K562 (cell line): ENCODE results near the gene UNC13C. TPM values are rescaled to one million over a fixed set of nuclear protein-coding genes. Genes with fewer than 3 reads are reported as not detected.

Experiments used
- ATAC-seq: fragments of 200-7000 bp; cut with Tn5 transposase; 3 replicates; pipeline ENCODE4 v1.9.1; 2020; ENCODE audit warnings: moderate library complexity
- BruUV-seq: library from RNA; stranded (reverse); fragments of 400-500 nt; replicated peaks from 2 replicates; lab custom pipeline; 2021; lab: Mats Ljungman, UMichigan
- CTCF ChIA-PET: fragments of 300-600 bp; formaldehyde crosslinking; extraction: SDS; loops from one replicate; lab custom pipeline; 2021; ENCODE audit warnings: low intra/inter-chr PET ratio; lab: Yijun Ruan, JAX
- POLR2A ChIA-PET: fragments of 300-600, 350-650 bp; sonication (Branson Sonifier 250); formaldehyde crosslinking; extraction: SDS; loops from one replicate; lab custom pipeline; 2021; ENCODE audit warnings: antibody characterized with exemption, inconsistent platforms; lab: Yijun Ruan, JAX
- DNase-seq, 4 experiments: peaks; one replicate each; pipeline versions ENCODE4 v3.0.0 to v3.0.0-alpha.2; 2011 to 2018; ENCODE audit warnings: low spot score in 3 of 4, mixed read lengths in 3 of 4; ENCODE audit errors: extremely low read depth in 1 of 4
- FAIRE-seq: peaks from 2 replicates; lab custom pipeline; 2011; peaks lifted over from hg19 to GRCh38; lab: Jason Lieb, UNC
- H2AFZ ChIP-seq: 2 replicates; pipeline ENCODE4 v1.6.0; 2011; ENCODE audit warnings: low read depth, low read length, control low read depth, inconsistent platforms
- H3K27ac ChIP-seq: fragments of 200-600 bp; 3 replicates; pipeline ENCODE4 v1.8.0; 2011; ENCODE audit warnings: low read depth, mild to moderate bottlenecking, control low read depth, inconsistent platforms, low read length, moderate library complexity, mixed read lengths; ENCODE audit errors: extremely low read depth
- H3K27me3 ChIP-seq, 2 experiments: fragments of 300-600 bp in 1 of 2; 2 replicates in 1 of 2; 3 replicates in 1 of 2; pipeline versions ENCODE4 v1.6.0 to v1.8.0; 2011; ENCODE audit warnings: inconsistent platforms in 2 of 2, low read length in 2 of 2, mild to moderate bottlenecking in 1 of 2, mixed read lengths in 1 of 2, moderate library complexity in 1 of 2; ENCODE audit not compliant: control insufficient read depth in 2 of 2, insufficient read depth in 2 of 2
- H3K36me3 ChIP-seq: fragments of 300-600 bp; 3 replicates; pipeline ENCODE4 v1.8.0; 2011; ENCODE audit warnings: mild to moderate bottlenecking, low read length, inconsistent platforms; ENCODE audit not compliant: control insufficient read depth, insufficient read depth
- H3K4me1 ChIP-seq, 2 experiments: fragments of 200-600 bp in 1 of 2; replicated peaks in 1 of 2; 2 replicates in 1 of 2; 3 replicates in 1 of 2; pipeline versions ENCODE4 v1.5.1 to v1.8.0; 2011; ENCODE audit warnings: inconsistent platforms in 2 of 2, low read length in 2 of 2, mild to moderate bottlenecking in 1 of 2, mixed read lengths in 1 of 2, moderate library complexity in 1 of 2; ENCODE audit not compliant: control insufficient read depth in 2 of 2, insufficient read depth in 2 of 2
- H3K4me2 ChIP-seq: 2 replicates; pipeline ENCODE4 v1.6.1; 2011; ENCODE audit warnings: low read length, control low read depth, inconsistent platforms, mixed read lengths; ENCODE audit not compliant: insufficient read depth
- H3K4me3 ChIP-seq: fragments of 200-600 bp; sonication (generic), shearing (Covaris generic); 2 replicates; pipeline ENCODE4 v1.5.1; 2016; ENCODE audit warnings: control low read depth, inconsistent platforms
- H3K79me2 ChIP-seq: fragments of 200-600 bp; 3 replicates; pipeline ENCODE4 v1.8.0; 2011; ENCODE audit warnings: low read length, inconsistent platforms; ENCODE audit not compliant: control insufficient read depth, insufficient read depth
- H3K9ac ChIP-seq, 2 experiments: 2 replicates each; pipeline versions ENCODE4 v1.6.0 to v1.6.1; 2011; ENCODE audit warnings: low read depth in 2 of 2, low read length in 2 of 2, control low read depth in 1 of 2, inconsistent platforms in 1 of 2, mild to moderate bottlenecking in 1 of 2, mixed read lengths in 1 of 2; ENCODE audit not compliant: insufficient read depth in 1 of 2
- H3K9me1 ChIP-seq: one replicate; pipeline ENCODE4 v1.6.0; 2011; ENCODE audit warnings: inconsistent platforms, mild to moderate bottlenecking, low read length, moderate library complexity; ENCODE audit not compliant: control insufficient read depth, insufficient read depth
- H3K9me3 ChIP-seq: replicated peaks from 2 replicates; pipeline ENCODE4 v1.5.1; 2011; ENCODE audit warnings: low read depth, low read length, inconsistent platforms; ENCODE audit not compliant: control insufficient read depth, insufficient read depth
- H4K20me1 ChIP-seq: replicated peaks from 2 replicates; pipeline ENCODE4 v1.6.1; 2011; ENCODE audit warnings: low read length, inconsistent platforms, mixed read lengths; ENCODE audit not compliant: control insufficient read depth, insufficient read depth
- CBX2 ChIP-seq: fragments of 200-600 bp; sonication (generic); IDR thresholded peaks from one replicate; pipeline ENCODE4 v1.6.1; 2012; ENCODE audit warnings: mild to moderate bottlenecking, low read length, inconsistent platforms; ENCODE audit not compliant: insufficient read depth, poor library complexity, severe bottlenecking
- KLF10 ChIP-seq: fragments of 250-450 bp; sonication (Bioruptor Pico); IDR thresholded peaks from 2 replicates; pipeline ENCODE4 v1.6.1; 2021; ENCODE audit warnings: matching md5 sums
- MITF ChIP-seq: IDR thresholded peaks from 2 replicates; pipeline ENCODE4 v1.6.1; 2014; ENCODE audit warnings: antibody characterized with exemption
- PRDM10 ChIP-seq: fragments of 450-650 bp; IDR thresholded peaks from 2 replicates; pipeline ENCODE4 v1.6.1; 2018; ENCODE audit not compliant: partially characterized antibody
- RBM34 ChIP-seq: fragments of 200-400 bp; formaldehyde crosslinking; IDR thresholded peaks from 2 replicates; pipeline ENCODE4 v1.6.1; 2018; ENCODE audit warnings: low read length, borderline replicate concordance; ENCODE audit not compliant: insufficient read depth
- SMARCE1 ChIP-seq: fragments of 450-650 bp; IDR thresholded peaks from 2 replicates; pipeline ENCODE4 v1.7.1; 2016; ENCODE audit warnings: mild to moderate bottlenecking
- ZC3H11A ChIP-seq: IDR thresholded peaks from 2 replicates; pipeline ENCODE4 v1.6.1; 2012; ENCODE audit warnings: low read depth, low read length, improper control_type of control experiment
- ZNF212 ChIP-seq: fragments of 450-650 bp; formaldehyde crosslinking; IDR thresholded peaks from 2 replicates; pipeline ENCODE4 v1.4.0; 2020; ENCODE audit warnings: mild to moderate bottlenecking
- ZNF354B ChIP-seq: fragments of 250-450 bp; sonication (Bioruptor Pico); IDR thresholded peaks from 2 replicates; pipeline ENCODE4 v1.4.0; 2020
- WGBS: fragments of 100-300 bp; shearing (Covaris generic); methylation state at CpG from one replicate; pipeline ENCODE4 v1.1.6; 2016; ENCODE audit warnings: low coverage, mixed read lengths; ENCODE audit not compliant: insufficient coverage; ENCODE audit errors: missing lambda C conversion rate; 5-methylcytosine and 5-hydroxymethylcytosine counted together
- in situ Hi-C: fragments of 300-500 bp; cut with MboI; formaldehyde crosslinking; loops from 4 replicates; pipeline ENCODE4 v1.15.0; 2018; ENCODE audit warnings: inconsistent platforms, mixed read lengths
- intact Hi-C: fragments of 100-400 bp; cut with micrococcal nuclease; formaldehyde crosslinking; loops from 2 replicates; pipeline ENCODE4 v1.14.2; 2022
- polyA plus RNA-seq, 8 experiments: library from polyadenylated mRNA; depleted of rRNA in 4 of 8; stranded (reverse) in 5 of 8; unstranded in 3 of 8; fragments of >200 nt; fragmentation: Nextera tagmentation in 2 of 8; fragmentation: Illumina TruSeq in 1 of 8; extraction: Ambion mirVana in 2 of 8; extraction: Trizol in 1 of 8; gene quantifications; 2 replicates each; pipeline versions ENCODE4 v1.2.1 to v1.2.3, GENCODE V29; 2011 to 2014; ENCODE audit warnings: inconsistent platforms in 1 of 8, missing spikeins in 1 of 8
- total RNA-seq, 7 experiments: library from RNA; depleted of rRNA in 6 of 7; stranded (reverse); fragments of >200 nt in 6 of 7; fragmentation: Illumina TruSeq in 2 of 7; extraction: Trizol in 2 of 7; gene quantifications; 2 replicates each; pipeline versions ENCODE4 v1.2.1 to v1.2.3, GENCODE V29; 2011 to 2021; ENCODE audit warnings: low replicate concordance in 1 of 7

Gene UNC13C
- total and polyA plus RNA-seq, 9 of the 15 experiments (the other 6 are each of a cell fraction or from before 2014, with no cell fraction given), result not detected

GRCh38 chr15:54298396-54298795, 320.2 kb downstream of the UNC13C start:
- intact Hi-C loops, result loop anchor here (10.0 kb wide), 1 partner anchor 56 kb away; no protein-coding TSS in a partner anchor
- FAIRE-seq (no peak), DNase-seq (no peak), ATAC-seq (no peak)
- Histone ChIP-seq H3K9ac (no peak overlapping the region), H3K4me1 (no peaks in the 10 kb centered on the region), H3K36me3 (no peaks in the 10 kb centered on the region), H2AFZ (no peak overlapping the region), H3K4me3 (no peak overlapping the region), H3K27ac (no peak overlapping the region), H4K20me1 (no peaks in the 10 kb centered on the region), H3K79me2 (no peaks in the 10 kb centered on the region), H3K9me3 (no peaks in the 10 kb centered on the region), H3K27me3 (no peaks in the 10 kb centered on the region), H3K4me2 (no peak overlapping the region), H3K9me1 (no peaks in the 10 kb centered on the region)
- no peak for TF ChIP-seq SMARCE1
- no peak for TF ChIP-seq MITF
- no peak for TF ChIP-seq ZC3H11A
- 3% methylated on average over 3 of the region's 3 CpGs for WGBS
- in situ Hi-C loops, result no loop called here
- no TSS peak for BruUV-seq
- ChIA-PET POLR2A (no interaction called here), CTCF (no interaction called here)

- no peak for ATAC-seq
- Histone ChIP-seq H3K9ac (no peak overlapping the region), H3K4me2 (no peak overlapping the region), H3K36me3 (no peaks in the 10 kb centered on the region), H3K4me1 (no peaks in the 10 kb centered on the region), H3K9me1 (no peaks in the 10 kb centered on the region), H3K27ac (no peak overlapping the region), H3K27me3 (no peaks in the 10 kb centered on the region), H2AFZ (no peak overlapping the region), H3K9me3 (0 out of 2 replicates have a peak, but pooled peaks cover 2% of the 10 kb centered on the region), H3K4me3 (no peak overlapping the region), H4K20me1 (no peaks in the 10 kb centered on the region), H3K79me2 (no peaks in the 10 kb centered on the region)
- no TSS peak for BruUV-seq
- no peak for FAIRE-seq
- no peak for DNase-seq
- POLR2A ChIA-PET, result no interaction called here
- CTCF ChIA-PET, result no interaction called here
- no peak for TF ChIP-seq ZNF212 (CRISPR knock-in tag)
- no peak for TF ChIP-seq RBM34
- TF ChIP-seq KLF10, result no peak
- no peak for TF ChIP-seq CBX2
- TF ChIP-seq ZNF354B (CRISPR knock-in tag), result no peak
- no peak for TF ChIP-seq PRDM10
- 0% methylated on average over 3 of the region's 3 CpGs for WGBS
- intact Hi-C loops, result no loop called here
- in situ Hi-C loops, result no loop called here
These were observed 326.1 kb downstream of the UNC13C start for GRCh38 chr15:54304321-54304720.
